Measurements from ENCODE around the gene CAMKMT. TPM values are rescaled to one million over a fixed set of nuclear protein-coding genes. Genes with fewer than 3 reads are reported as not detected.

Gene CAMKMT
- total and polyA plus RNA-seq, 9 of the 15 experiments (the other 6 are each of a cell fraction or from before 2014, with no cell fraction given): 1.6 to 15.3 (median 7.4) TPM

DNA sequence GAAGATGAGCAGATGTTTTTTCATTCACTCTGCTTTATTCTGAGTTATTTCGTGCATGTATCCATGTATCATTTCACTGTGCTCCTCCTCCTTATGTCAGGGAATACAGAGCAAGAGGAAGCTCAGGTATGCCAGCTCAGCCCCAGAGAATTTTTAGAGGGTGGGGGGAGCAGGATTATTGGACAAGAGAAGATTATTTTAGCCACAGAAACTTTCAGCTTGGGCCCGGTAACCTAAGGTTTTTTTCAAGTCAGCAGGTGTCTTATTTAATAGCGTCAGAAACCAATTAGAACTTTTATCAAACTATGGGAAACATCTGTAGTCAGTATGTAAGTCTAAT, 346.9 kb downstream of the CAMKMT start:
- Histone ChIP-seq H3K9me3 (replicated peaks; ENCODE audit: control insufficient read depth, insufficient read depth, low read depth, low read length) (no peaks in the 10 kb centered on the region), H3K9ac (ENCODE audit: insufficient read depth in 1 of 2, low read depth in 2 of 2, low read length in 2 of 2) (no peak overlapping the region), H3K9me1 (ENCODE audit: control insufficient read depth, insufficient read depth, low read length) (no peaks in the 10 kb centered on the region), H3K4me3 (no peak overlapping the region), H3K4me2 (ENCODE audit: insufficient read depth, low read length) (no peak overlapping the region), H3K4me1 (replicated peaks in 1 of 2; ENCODE audit: control insufficient read depth in 2 of 2, insufficient read depth in 2 of 2, low read length in 2 of 2) (no peaks in the 10 kb centered on the region), H2AFZ (ENCODE audit: low read depth, low read length) (no peak overlapping the region), H3K27me3 (ENCODE audit: control insufficient read depth in 2 of 2, insufficient read depth in 2 of 2, low read length in 2 of 2) (peaks cover 0 to 4% of the 10 kb centered on the region in 2 experiments; a peak in 2 of 5 replicates), H4K20me1 (replicated peaks; ENCODE audit: control insufficient read depth, insufficient read depth, low read length) (no peaks in the 10 kb centered on the region), H3K36me3 (ENCODE audit: control insufficient read depth, insufficient read depth, low read length) (no peaks in the 10 kb centered on the region), H3K79me2 (ENCODE audit: control insufficient read depth, insufficient read depth, low read length) (no peaks in the 10 kb centered on the region), H3K27ac (ENCODE audit: extremely low read depth, low read depth, low read length) (no peak overlapping the region)
- WGBS (ENCODE audit: insufficient coverage, low coverage, missing lambda C conversion rate): 0% methylated on average over 3 of the region's 3 CpGs
- in situ Hi-C loops (cut with MboI) (no loop called here), intact Hi-C loops (cut with micrococcal nuclease) (no loop called here)
- no peak for TF ChIP-seq ZNF23 (CRISPR knock-in tag; IDR thresholded peaks at IDR 0.05)
- ChIA-PET POLR2A (interaction anchor here (0.6 to 1.6 kb wide), 4 partner anchors 9 to 1842 kb away, joined by 3 to 11 read pairs (median 4); no protein-coding TSS in a partner anchor), CTCF (ENCODE audit: low intra/inter-chr PET ratio) (no interaction called here)
- DNase-seq (ENCODE audit: extremely low read depth in 1 of 4, low spot score in 3 of 4) (no peak), FAIRE-seq (no peak), ATAC-seq (no peak)
- no TSS peak for BruUV-seq (replicated peaks)

GRCh38 chr2:44713170-44713569, 351.4 kb downstream of the CAMKMT start:
- H3K4me3 ChIP-seq: no peak overlapping the region
- no peaks in the 10 kb centered on the region for H3K36me3 ChIP-seq (ENCODE audit: control insufficient read depth, insufficient read depth, low read length)
- no peak overlapping the region for H3K9ac ChIP-seq (ENCODE audit: insufficient read depth in 1 of 2, low read depth in 2 of 2, low read length in 2 of 2)
- H2AFZ ChIP-seq (ENCODE audit: low read depth, low read length): no peak overlapping the region
- no peaks in the 10 kb centered on the region for H4K20me1 ChIP-seq (replicated peaks; ENCODE audit: control insufficient read depth, insufficient read depth, low read length)
- 0% methylated on average over 3 of the region's 3 CpGs for WGBS (ENCODE audit: insufficient coverage, low coverage, missing lambda C conversion rate)
- H3K79me2 ChIP-seq (ENCODE audit: control insufficient read depth, insufficient read depth, low read length): no peaks in the 10 kb centered on the region
- H3K27ac ChIP-seq (ENCODE audit: extremely low read depth, low read depth, low read length): no peak overlapping the region
- no peak for FAIRE-seq
- no peaks in the 10 kb centered on the region for H3K9me3 ChIP-seq (replicated peaks; ENCODE audit: control insufficient read depth, insufficient read depth, low read depth, low read length)
- BruUV-seq (replicated peaks): no TSS peak
- no peaks in the 10 kb centered on the region; a peak in 1 of 5 replicates for H3K27me3 ChIP-seq (ENCODE audit: control insufficient read depth in 2 of 2, insufficient read depth in 2 of 2, low read length in 2 of 2)
- no peak overlapping the region for H3K4me2 ChIP-seq (ENCODE audit: insufficient read depth, low read length)
- no peak for ATAC-seq
- no peak for DNase-seq (ENCODE audit: extremely low read depth in 1 of 4, low spot score in 3 of 4)
- in situ Hi-C loops (cut with MboI): no loop called here
- CTCF ChIA-PET (ENCODE audit: low intra/inter-chr PET ratio): no interaction called here
- intact Hi-C loops (cut with micrococcal nuclease): no loop called here
- POLR2A ChIA-PET: interaction anchor here (1.7 kb wide), 1 partner anchor 10 kb away, joined by 3 read pairs; no protein-coding TSS in a partner anchor
- no peaks in the 10 kb centered on the region for H3K9me1 ChIP-seq (ENCODE audit: control insufficient read depth, insufficient read depth, low read length)
- H3K4me1 ChIP-seq (replicated peaks in 1 of 2; ENCODE audit: control insufficient read depth in 2 of 2, insufficient read depth in 2 of 2, low read length in 2 of 2): no peaks in the 10 kb centered on the region
- TF ChIP-seq CHCHD3 (CRISPR knock-in tag; IDR thresholded peaks at IDR 0.05): no peak
- no peak for TF ChIP-seq EP400 (IDR thresholded peaks at IDR 0.05)
- TF ChIP-seq, protein P1, sequence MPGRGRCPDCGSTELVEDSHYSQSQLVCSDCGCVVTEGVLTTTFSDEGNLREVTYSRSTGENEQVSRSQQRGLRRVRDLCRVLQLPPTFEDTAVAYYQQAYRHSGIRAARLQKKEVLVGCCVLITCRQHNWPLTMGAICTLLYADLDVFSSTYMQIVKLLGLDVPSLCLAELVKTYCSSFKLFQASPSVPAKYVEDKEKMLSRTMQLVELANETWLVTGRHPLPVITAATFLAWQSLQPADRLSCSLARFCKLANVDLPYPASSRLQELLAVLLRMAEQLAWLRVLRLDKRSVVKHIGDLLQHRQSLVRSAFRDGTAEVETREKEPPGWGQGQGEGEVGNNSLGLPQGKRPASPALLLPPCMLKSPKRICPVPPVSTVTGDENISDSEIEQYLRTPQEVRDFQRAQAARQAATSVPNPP (IDR thresholded peaks at IDR 0.05; ENCODE audit: borderline replicate concordance, insufficient read depth, insufficient read length): no peak
- TF ChIP-seq CSDE1 (IDR thresholded peaks at IDR 0.05): no peak
- TF ChIP-seq NR2C2 (CRISPR knock-in tag; IDR thresholded peaks at IDR 0.05): no peak
- TF ChIP-seq NR2C2 (tag; IDR thresholded peaks at IDR 0.05): no peak
- no peak for TF ChIP-seq SIN3A (IDR thresholded peaks at IDR 0.05; ENCODE audit: borderline replicate concordance in 2 of 2, control insufficient read depth in 1 of 2, low read depth in 2 of 2, low read length in 2 of 2)
- no peak for TF ChIP-seq HDAC1 (IDR thresholded peaks at IDR 0.05)
- TF ChIP-seq ARID1B (IDR thresholded peaks at IDR 0.05): no peak
- no peak for TF ChIP-seq COPS2 (conservative IDR thresholded peaks at IDR 0.05)
- no peak for TF ChIP-seq CCNT2 (IDR thresholded peaks at IDR 0.05; ENCODE audit: borderline replicate concordance, extremely low read depth, insufficient read length, low read depth, low read length)
